Measurements from ENCODE around the gene TMEM229B.

The TMEM229B gene

DNA sequence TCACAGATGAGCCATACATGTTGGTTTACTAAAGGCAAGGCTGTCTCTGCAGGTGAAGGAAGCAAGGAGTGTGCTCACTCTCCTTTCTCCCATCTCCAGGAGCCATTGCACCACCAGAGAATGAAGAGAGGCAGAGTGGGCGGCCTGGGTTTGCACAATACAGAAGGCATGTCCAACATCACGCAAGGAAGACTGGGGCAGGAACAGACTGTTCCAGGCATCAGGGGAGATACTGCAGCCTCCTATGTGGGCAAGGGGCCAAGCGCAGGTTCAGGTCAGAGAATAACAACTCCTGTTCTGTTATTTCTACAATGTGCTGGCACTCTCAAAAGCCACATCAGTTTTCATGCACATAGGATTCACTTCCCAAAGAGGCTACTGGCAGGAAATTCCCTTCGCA, 1.7 kb upstream of the TMEM229B start:
- TF ChIP-seq, protein P1, sequence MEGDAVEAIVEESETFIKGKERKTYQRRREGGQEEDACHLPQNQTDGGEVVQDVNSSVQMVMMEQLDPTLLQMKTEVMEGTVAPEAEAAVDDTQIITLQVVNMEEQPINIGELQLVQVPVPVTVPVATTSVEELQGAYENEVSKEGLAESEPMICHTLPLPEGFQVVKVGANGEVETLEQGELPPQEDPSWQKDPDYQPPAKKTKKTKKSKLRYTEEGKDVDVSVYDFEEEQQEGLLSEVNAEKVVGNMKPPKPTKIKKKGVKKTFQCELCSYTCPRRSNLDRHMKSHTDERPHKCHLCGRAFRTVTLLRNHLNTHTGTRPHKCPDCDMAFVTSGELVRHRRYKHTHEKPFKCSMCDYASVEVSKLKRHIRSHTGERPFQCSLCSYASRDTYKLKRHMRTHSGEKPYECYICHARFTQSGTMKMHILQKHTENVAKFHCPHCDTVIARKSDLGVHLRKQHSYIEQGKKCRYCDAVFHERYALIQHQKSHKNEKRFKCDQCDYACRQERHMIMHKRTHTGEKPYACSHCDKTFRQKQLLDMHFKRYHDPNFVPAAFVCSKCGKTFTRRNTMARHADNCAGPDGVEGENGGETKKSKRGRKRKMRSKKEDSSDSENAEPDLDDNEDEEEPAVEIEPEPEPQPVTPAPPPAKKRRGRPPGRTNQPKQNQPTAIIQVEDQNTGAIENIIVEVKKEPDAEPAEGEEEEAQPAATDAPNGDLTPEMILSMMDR (conservative IDR thresholded peaks at IDR 0.05; ENCODE audit: low read length) = no peak
- TF ChIP-seq EZH2phosphoT487 (IDR thresholded peaks at IDR 0.05; ENCODE audit: borderline replicate concordance) = no peak
- H3K4me1 ChIP-seq (ENCODE audit: insufficient read depth, low read length, poor library complexity, severe bottlenecking) = peaks cover 32% of the 10 kb centered on the region
- no peaks in the 10 kb centered on the region for H3K27me3 ChIP-seq (ENCODE audit: insufficient read depth, low read length, poor library complexity, severe bottlenecking)
- H3K4me2 ChIP-seq (ENCODE audit: low read depth, low read length, poor library complexity, severe bottlenecking) = no peak overlapping the region
- H3F3A ChIP-seq (ENCODE audit: low read depth) = no peaks in the 10 kb centered on the region
- H4K20me1 ChIP-seq (ENCODE audit: insufficient read depth, low read length, poor library complexity, severe bottlenecking) = no peaks in the 10 kb centered on the region
- peaks cover 17% of the 10 kb centered on the region for H3K79me2 ChIP-seq (ENCODE audit: insufficient read depth, low read length)
- no peaks in the 10 kb centered on the region; the same call in 1 of the 2 replicates for H3K36me3 ChIP-seq (ENCODE audit: insufficient read depth, low read length)
- no peak overlapping the region for H3K4me3 ChIP-seq (ENCODE audit: low read length, poor library complexity, severe bottlenecking)
- H3K9me3 ChIP-seq (ENCODE audit: insufficient read depth, low read depth, low read length) = no peaks in the 10 kb centered on the region
- no peak overlapping the region for H3K9ac ChIP-seq (ENCODE audit: low read depth, low read length, poor library complexity, severe bottlenecking)
- H3K9me2 ChIP-seq (replicated peaks; ENCODE audit: low read depth, low read length) = no peaks in the 10 kb centered on the region
- peak overlapping the region; percentile 45 for H2AFZ ChIP-seq (ENCODE audit: low read length)

DNA sequence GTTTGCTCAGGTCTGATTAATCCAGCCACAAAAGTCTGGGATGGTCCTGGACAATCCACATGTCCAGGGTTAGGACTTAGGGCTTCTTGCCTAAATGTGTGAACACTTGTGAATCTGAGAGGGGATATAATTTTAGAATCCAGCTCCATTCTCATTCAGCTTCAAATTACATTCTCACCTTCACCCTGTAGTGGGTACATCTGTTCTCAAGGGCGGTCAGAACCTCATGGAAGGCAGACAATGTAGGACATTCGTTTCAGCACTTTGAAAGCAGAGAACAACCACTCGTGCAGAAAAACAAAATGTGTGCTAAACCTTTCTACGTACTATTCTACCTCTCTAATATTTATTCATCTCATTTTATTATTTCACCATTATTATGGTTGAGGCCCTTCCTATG, 1.2 kb downstream of the TMEM229B start:
- H3K4me3 ChIP-seq (ENCODE audit: low read length, poor library complexity, severe bottlenecking) = peak overlapping the region; percentile 93
- peak overlapping the region; percentile 89 for H3K4me2 ChIP-seq (ENCODE audit: low read depth, low read length, poor library complexity, severe bottlenecking)
- H3K4me1 ChIP-seq (ENCODE audit: insufficient read depth, low read length, poor library complexity, severe bottlenecking) = peaks cover 38% of the 10 kb centered on the region
- no peak for TF ChIP-seq EZH2phosphoT487 (IDR thresholded peaks at IDR 0.05; ENCODE audit: borderline replicate concordance)
- TF ChIP-seq, protein P1 (conservative IDR thresholded peaks at IDR 0.05; ENCODE audit: low read length) = no peak
- no peaks in the 10 kb centered on the region; the same call in 1 of the 2 replicates for H3K36me3 ChIP-seq (ENCODE audit: insufficient read depth, low read length)
- no peaks in the 10 kb centered on the region for H3F3A ChIP-seq (ENCODE audit: low read depth)
- peaks cover 17% of the 10 kb centered on the region for H3K79me2 ChIP-seq (ENCODE audit: insufficient read depth, low read length)
- H3K9me2 ChIP-seq (replicated peaks; ENCODE audit: low read depth, low read length) = no peaks in the 10 kb centered on the region
- no peaks in the 10 kb centered on the region for H3K27me3 ChIP-seq (ENCODE audit: insufficient read depth, low read length, poor library complexity, severe bottlenecking)
- no peak overlapping the region for H2AFZ ChIP-seq (ENCODE audit: low read length)
- H3K9ac ChIP-seq (ENCODE audit: low read depth, low read length, poor library complexity, severe bottlenecking) = peak overlapping the region; percentile 96
- no peaks in the 10 kb centered on the region for H4K20me1 ChIP-seq (ENCODE audit: insufficient read depth, low read length, poor library complexity, severe bottlenecking)
- no peaks in the 10 kb centered on the region for H3K9me3 ChIP-seq (ENCODE audit: insufficient read depth, low read depth, low read length)

DNA sequence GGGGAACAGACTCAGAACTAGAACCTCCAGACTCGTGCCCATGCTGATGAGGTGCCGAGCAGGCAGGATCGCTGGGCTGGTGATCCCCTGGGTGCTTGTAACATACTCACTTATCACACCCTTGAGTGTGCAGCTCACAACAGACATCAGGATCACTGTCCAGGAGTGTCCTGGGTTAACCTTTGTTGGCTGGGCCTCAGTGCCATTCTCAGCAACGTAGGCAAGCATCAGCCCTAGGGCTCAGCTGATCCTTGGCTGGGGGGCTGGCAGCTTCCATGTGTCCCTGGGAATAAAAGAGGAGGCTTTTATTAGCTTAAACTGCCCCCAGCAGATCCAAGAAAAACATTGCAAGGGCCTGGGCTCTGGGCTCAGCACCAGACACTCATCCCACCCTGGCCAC, 1.6 kb downstream of the TMEM229B start:
- H3K9me3 ChIP-seq (ENCODE audit: insufficient read depth, low read depth, low read length) = no peaks in the 10 kb centered on the region
- H3K27me3 ChIP-seq (ENCODE audit: insufficient read depth, low read length, poor library complexity, severe bottlenecking) = no peaks in the 10 kb centered on the region
- H3K4me2 ChIP-seq (ENCODE audit: low read depth, low read length, poor library complexity, severe bottlenecking) = peak overlapping the region; percentile 89
- H3K79me2 ChIP-seq (ENCODE audit: insufficient read depth, low read length) = peaks cover 17% of the 10 kb centered on the region
- H3K4me3 ChIP-seq (ENCODE audit: low read length, poor library complexity, severe bottlenecking) = peak overlapping the region; percentile 93
- no peaks in the 10 kb centered on the region for H3F3A ChIP-seq (ENCODE audit: low read depth)
- peak overlapping the region; percentile 96 for H3K9ac ChIP-seq (ENCODE audit: low read depth, low read length, poor library complexity, severe bottlenecking)
- H3K36me3 ChIP-seq (ENCODE audit: insufficient read depth, low read length) = no peaks in the 10 kb centered on the region; the same call in 1 of the 2 replicates
- no peak overlapping the region for H2AFZ ChIP-seq (ENCODE audit: low read length)
- H4K20me1 ChIP-seq (ENCODE audit: insufficient read depth, low read length, poor library complexity, severe bottlenecking) = no peaks in the 10 kb centered on the region
- TF ChIP-seq, protein P1 (conservative IDR thresholded peaks at IDR 0.05; ENCODE audit: low read length) = no peak
- TF ChIP-seq EZH2phosphoT487 (IDR thresholded peaks at IDR 0.05; ENCODE audit: borderline replicate concordance) = no peak
- peaks cover 38% of the 10 kb centered on the region for H3K4me1 ChIP-seq (ENCODE audit: insufficient read depth, low read length, poor library complexity, severe bottlenecking)
- H3K9me2 ChIP-seq (replicated peaks; ENCODE audit: low read depth, low read length) = no peaks in the 10 kb centered on the region

All from Loucy (cell line).